ENCODE measurements around the gene PER1. TPM values are rescaled to one million over a fixed set of nuclear protein-coding genes. Genes with fewer than 3 reads are reported as not detected.
A peak's percentile ranks its signal among the peaks of the same experiment; 100 is the strongest.

Gene PER1
- total and polyA plus RNA-seq, 2 of the 8 experiments (the other 6 are each of a cell fraction or from before 2014, with no cell fraction given): 9.6 to 38.0 TPM

- H2BK120ac ChIP-seq (replicated peaks; ENCODE audit: low read depth, low read length): no peak overlapping the region
- H3K27ac ChIP-seq (ENCODE audit: low read depth, low read length): peak overlapping the region; percentile 81
- CTCF ChIA-PET (ENCODE audit: partially characterized antibody): interaction anchor here (0.6 to 1.6 kb wide), 9 partner anchors 9 to 149 kb away, joined by 3 to 7 read pairs (median 3); partner anchors contain the start of genes ALOXE3 and AURKB
- peaks cover 4 to 21% (median 10%) of the 10 kb centered on the region in 4 experiments; a peak in 6 of 7 replicates for H3K4me1 ChIP-seq (replicated peaks in 1 of 4; ENCODE audit: control insufficient read depth in 3 of 4, insufficient read depth in 4 of 4, low read length in 3 of 4)
- H2BK12ac ChIP-seq (ENCODE audit: low read depth, low read length): no peak overlapping the region
- H3K4me3 ChIP-seq (ENCODE audit: extremely low read depth in 1 of 4, insufficient read depth in 2 of 4, low read depth in 3 of 4, low read length in 4 of 4): peak overlapping the region; percentile 39 to 63 (median 50)
- H3K9me3 ChIP-seq (ENCODE audit: insufficient read depth in 2 of 2, low read depth in 1 of 2, low read length in 1 of 2): no peaks in the 10 kb centered on the region
- DNase-seq (ENCODE audit: low read depth in 1 of 2, low spot score in 2 of 2): peak in 1 of 2 experiments; percentile 82
- peaks cover 2 to 17% (median 11%) of the 10 kb centered on the region in 4 experiments for H3K27me3 ChIP-seq (replicated peaks in 1 of 4; ENCODE audit: control insufficient read depth in 3 of 4, extremely low read depth in 1 of 4, insufficient read depth in 3 of 4, low read length in 3 of 4)
- H2AK5ac ChIP-seq (ENCODE audit: low read depth, low read length): 0 out of 2 replicates have a peak overlapping the region, but pooled peaks have one; percentile 6
- H2AFZ ChIP-seq (ENCODE audit: low read length): peak overlapping the region; percentile 98
- POLR2A ChIA-PET (ENCODE audit: partially characterized antibody): interaction anchor here (0.6 to 19.9 kb wide), 13 partner anchors 12 to 190 kb away, joined by 3 to 373 read pairs (median 4); partner anchors contain the start of genes AURKB, CTC1 and KRABD2
- H3K79me1 ChIP-seq (ENCODE audit: low read depth, low read length): no peaks in the 10 kb centered on the region
- peak overlapping the region; percentile 87 to 99 for H3K4me2 ChIP-seq (ENCODE audit: insufficient read depth in 1 of 2, low read depth in 2 of 2, low read length in 2 of 2)
- no peak overlapping the region; the same call in 1 of the 2 replicates for H4K8ac ChIP-seq (ENCODE audit: extremely low read depth, insufficient read depth, low read length)
- H3K56ac ChIP-seq (replicated peaks; ENCODE audit: insufficient read length, low read depth, low read length): no peak overlapping the region
- no peak overlapping the region for H2BK20ac ChIP-seq (ENCODE audit: low read length)
- H2BK5ac ChIP-seq (ENCODE audit: low read depth, low read length): peak overlapping the region; percentile 57
- no peak overlapping the region for H3K14ac ChIP-seq (ENCODE audit: insufficient read length)
- H3K9ac ChIP-seq (replicated peaks in 1 of 4; ENCODE audit: extremely low read depth in 1 of 4, low read depth in 3 of 4, low read length in 3 of 4): peak overlapping the region; percentile 39 to 79 (median 60)
- whole genome bisulfite sequencing, 2 experiments (ENCODE audit: extremely low coverage in 1 of 2, insufficient coverage in 1 of 2, insufficient read length in 1 of 2, insufficient replicate concordance in 2 of 2, low coverage in 1 of 2, low lambda C conversion rate in 2 of 2, missing lambda C conversion rate in 1 of 2): 10% methylated on average over 12 of the region's 12 CpGs; no CpG with 5 or more reads in 1 of the 2 experiments
- no peak overlapping the region for H4K91ac ChIP-seq (replicated peaks; ENCODE audit: insufficient read length, low read length)
- H3K79me2 ChIP-seq (ENCODE audit: control insufficient read depth in 1 of 2, insufficient read depth in 2 of 2, low read length in 2 of 2): no peaks in the 10 kb centered on the region
- peaks cover 2 to 5% of the 10 kb centered on the region in 2 experiments for H4K20me1 ChIP-seq (replicated peaks in 1 of 2; ENCODE audit: control insufficient read depth in 1 of 2, insufficient read depth in 2 of 2, low read length in 2 of 2)
- no peak overlapping the region for H2BK15ac ChIP-seq (ENCODE audit: low read length)
- peak overlapping the region; percentile 10 for H3K4ac ChIP-seq (replicated peaks; ENCODE audit: insufficient read length, low read depth, low read length)
- H3K23me2 ChIP-seq (ENCODE audit: low read depth, low read length): peaks cover 13% of the 10 kb centered on the region
- H3K23ac ChIP-seq (ENCODE audit: insufficient read length): no peak overlapping the region
- H3K36me3 ChIP-seq (ENCODE audit: control insufficient read depth in 2 of 4, insufficient read depth in 4 of 4, low read length in 3 of 4): no peaks in the 10 kb centered on the region
- H4K5ac ChIP-seq (ENCODE audit: insufficient read length, low read depth, low read length): no peak overlapping the region
- H3K18ac ChIP-seq (ENCODE audit: extremely low read depth, low read length): no peak overlapping the region
- peak; percentile 99 for FAIRE-seq
- TF ChIP-seq POLR2A (IDR thresholded peaks at IDR 0.05; ENCODE audit: control extremely low read depth in 1 of 2, low read depth in 2 of 2, low read length in 2 of 2) (peak in 1 of 2 experiments; percentile 85; a peak in 2 of 3 replicates), SAP30 (IDR thresholded peaks at IDR 0.05; ENCODE audit: insufficient read depth, insufficient replicate concordance, low read length) (no peak), TEAD4 (IDR thresholded peaks at IDR 0.05; ENCODE audit: low read depth, low read length) (no peak), NANOG (IDR thresholded peaks at IDR 0.05; ENCODE audit: insufficient read depth, low read depth, low read length, poor library complexity, severe bottlenecking) (no peak), SRF (IDR thresholded peaks at IDR 0.05; ENCODE audit: low read depth, low read length) (no peak), SP2 (IDR thresholded peaks at IDR 0.05; ENCODE audit: low read length) (no peak), EZH2 (IDR thresholded peaks at IDR 0.05; ENCODE audit: low read depth, low read length, severe bottlenecking) (no peak), GABPA (IDR thresholded peaks at IDR 0.05; ENCODE audit: borderline replicate concordance, insufficient read depth, low read length) (no peak), TBP (IDR thresholded peaks at IDR 0.05; ENCODE audit: low read depth, low read length) (peak; percentile 80), RNF2 (IDR thresholded peaks at IDR 0.05; ENCODE audit: borderline replicate concordance, low read depth, low read length, missing control alignments, poor library complexity, severe bottlenecking) (no peak), ASH2L (IDR thresholded peaks at IDR 0.05; ENCODE audit: low read length) (no peak)
Observed at GRCh38 chr17:8192070-8192815, 40.0 kb upstream of the PER1 start.

Measured in H1 (cell line).